ENCODE results near the gene UAP1L1.

The UAP1L1 gene

DNA sequence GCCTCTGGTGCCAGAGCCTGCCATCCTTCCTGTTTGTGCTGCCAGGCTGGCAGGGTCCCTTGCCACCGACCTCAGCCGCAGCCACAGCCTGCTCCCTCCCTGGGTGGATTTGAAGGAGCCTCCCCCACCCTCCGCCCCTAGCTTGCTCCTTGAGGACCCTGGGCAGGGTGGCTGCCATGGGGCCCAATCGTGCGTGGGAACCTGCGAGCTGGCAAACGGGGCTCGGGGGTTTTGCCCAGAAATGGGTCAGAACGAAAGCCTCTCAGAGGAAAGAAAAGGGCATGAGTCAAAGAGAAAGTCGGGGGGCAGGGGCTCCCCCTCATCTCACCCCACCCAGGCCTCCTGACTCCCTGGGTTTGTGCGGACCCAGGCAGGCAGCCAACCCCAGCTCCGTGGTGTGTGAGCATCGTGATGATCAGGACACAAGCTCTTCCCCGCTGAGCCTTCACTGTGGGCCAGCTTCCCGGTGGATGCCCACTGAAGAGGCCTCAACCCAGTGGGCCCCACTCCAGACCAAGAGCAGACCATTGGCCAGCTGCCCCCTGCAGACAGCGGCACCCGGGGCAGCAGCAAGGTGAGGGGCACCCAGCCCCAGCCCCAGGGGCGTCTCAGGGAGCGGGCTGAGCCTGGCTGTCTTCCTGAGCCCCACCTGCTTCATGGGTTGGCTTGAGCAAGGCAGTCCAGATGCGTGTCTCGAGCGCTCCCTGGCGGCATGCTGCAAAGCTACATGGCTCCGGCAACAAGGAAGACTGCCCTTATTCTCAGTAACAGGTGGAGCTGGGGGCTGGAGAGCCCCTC, 42.4 kb upstream of the UAP1L1 start:
- Histone ChIP-seq H3K27me3 (replicated peaks; ENCODE audit: control insufficient read depth, insufficient read depth, low read length) (no peaks in the 10 kb centered on the region), H3K36me3 (ENCODE audit: control insufficient read depth, insufficient read depth, low read length) (no peaks in the 10 kb centered on the region), H3K4me3 (replicated peaks; ENCODE audit: low read depth, low read length) (peak overlapping the region; percentile 31)
- DNase-seq (ENCODE audit: extremely low read depth, insufficient read length): peak; percentile 85
- TF ChIP-seq, protein P1, sequence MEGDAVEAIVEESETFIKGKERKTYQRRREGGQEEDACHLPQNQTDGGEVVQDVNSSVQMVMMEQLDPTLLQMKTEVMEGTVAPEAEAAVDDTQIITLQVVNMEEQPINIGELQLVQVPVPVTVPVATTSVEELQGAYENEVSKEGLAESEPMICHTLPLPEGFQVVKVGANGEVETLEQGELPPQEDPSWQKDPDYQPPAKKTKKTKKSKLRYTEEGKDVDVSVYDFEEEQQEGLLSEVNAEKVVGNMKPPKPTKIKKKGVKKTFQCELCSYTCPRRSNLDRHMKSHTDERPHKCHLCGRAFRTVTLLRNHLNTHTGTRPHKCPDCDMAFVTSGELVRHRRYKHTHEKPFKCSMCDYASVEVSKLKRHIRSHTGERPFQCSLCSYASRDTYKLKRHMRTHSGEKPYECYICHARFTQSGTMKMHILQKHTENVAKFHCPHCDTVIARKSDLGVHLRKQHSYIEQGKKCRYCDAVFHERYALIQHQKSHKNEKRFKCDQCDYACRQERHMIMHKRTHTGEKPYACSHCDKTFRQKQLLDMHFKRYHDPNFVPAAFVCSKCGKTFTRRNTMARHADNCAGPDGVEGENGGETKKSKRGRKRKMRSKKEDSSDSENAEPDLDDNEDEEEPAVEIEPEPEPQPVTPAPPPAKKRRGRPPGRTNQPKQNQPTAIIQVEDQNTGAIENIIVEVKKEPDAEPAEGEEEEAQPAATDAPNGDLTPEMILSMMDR (IDR thresholded peaks at IDR 0.05; ENCODE audit: insufficient read depth, low read length, poor library complexity, severe bottlenecking): peak; percentile 96

DNA sequence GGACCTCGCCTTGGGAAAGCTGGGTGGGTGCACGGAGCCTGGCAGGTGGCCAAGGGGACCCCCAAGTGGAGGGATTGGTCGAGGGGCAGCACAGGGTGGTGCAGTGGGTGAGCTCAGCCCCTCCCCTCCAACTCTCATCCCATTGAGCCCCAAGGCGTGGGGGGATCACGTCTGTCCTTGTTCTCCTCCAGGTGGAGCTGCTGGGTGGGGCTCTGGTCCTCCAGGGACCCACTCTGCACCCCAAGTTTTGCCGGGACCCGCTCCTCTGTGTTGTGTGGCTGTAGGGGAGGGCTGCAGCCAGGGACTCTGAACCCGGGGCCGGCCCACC, 41.8 kb upstream of the UAP1L1 start:
- Histone ChIP-seq H3K27me3 (replicated peaks; ENCODE audit: control insufficient read depth, insufficient read depth, low read length) (no peaks in the 10 kb centered on the region), H3K36me3 (ENCODE audit: control insufficient read depth, insufficient read depth, low read length) (no peaks in the 10 kb centered on the region), H3K4me3 (replicated peaks; ENCODE audit: low read depth, low read length) (no peak overlapping the region)
- TF ChIP-seq, protein P1 (IDR thresholded peaks at IDR 0.05; ENCODE audit: insufficient read depth, low read length, poor library complexity, severe bottlenecking): no peak
- DNase-seq (ENCODE audit: extremely low read depth, insufficient read length): no peak

DNA sequence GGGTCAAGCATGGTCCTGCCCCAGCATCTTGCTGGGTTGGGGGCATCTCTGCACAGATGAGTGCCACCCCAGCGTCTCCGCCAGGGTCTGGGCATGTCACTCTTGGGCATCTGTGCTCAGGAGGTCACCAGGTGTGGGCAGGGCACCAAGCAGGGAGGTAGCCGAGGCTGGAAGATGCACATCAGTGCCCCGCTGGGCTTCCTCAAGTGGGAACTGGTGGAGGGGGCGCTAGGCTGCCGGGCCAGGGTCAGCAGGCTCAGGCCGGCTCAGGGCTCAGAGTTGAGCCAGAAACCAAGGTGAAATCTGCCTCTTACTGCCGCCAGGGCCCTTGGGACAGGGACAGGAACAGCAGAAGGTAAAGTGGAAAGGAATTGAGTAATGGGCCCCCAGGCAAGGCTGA, 41.4 kb upstream of the UAP1L1 start:
- H3K27me3 ChIP-seq (replicated peaks; ENCODE audit: control insufficient read depth, insufficient read depth, low read length): no peaks in the 10 kb centered on the region; the same call in 1 of the 2 replicates

DNA sequence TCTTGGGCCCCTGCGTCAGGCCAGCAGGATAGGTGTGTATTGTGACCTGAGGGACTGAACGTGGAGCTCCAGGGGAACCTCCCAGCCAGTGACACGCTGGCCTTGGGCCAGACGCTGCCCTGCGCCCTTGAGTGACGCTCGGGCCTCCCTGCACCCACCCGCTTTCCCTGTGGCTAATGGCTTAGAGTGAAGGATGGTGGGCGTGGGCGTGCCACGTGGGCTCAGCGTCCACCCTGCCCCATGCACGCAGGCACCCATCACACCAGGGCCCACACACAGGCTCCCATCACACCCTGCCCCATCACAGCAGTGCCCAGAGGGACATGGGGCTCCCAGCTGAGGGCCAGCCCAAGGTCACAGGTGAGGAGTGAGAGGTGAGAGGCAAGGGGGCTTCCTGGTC, 40.3 kb upstream of the UAP1L1 start:
- no peak for DNase-seq (ENCODE audit: extremely low read depth, insufficient read length)
- Histone ChIP-seq H3K27me3 (replicated peaks; ENCODE audit: control insufficient read depth, insufficient read depth, low read length) (no peaks in the 10 kb centered on the region; the same call in 1 of the 2 replicates), H3K36me3 (ENCODE audit: control insufficient read depth, insufficient read depth, low read length) (no peaks in the 10 kb centered on the region), H3K4me3 (replicated peaks; ENCODE audit: low read depth, low read length) (no peak overlapping the region)
- TF ChIP-seq, protein P1 (IDR thresholded peaks at IDR 0.05; ENCODE audit: insufficient read depth, low read length, poor library complexity, severe bottlenecking): no peak

More for the DNA sequence above, 41.4 kb upstream of the UAP1L1 start:
- no peaks in the 10 kb centered on the region for H3K36me3 ChIP-seq (ENCODE audit: control insufficient read depth, insufficient read depth, low read length)
- TF ChIP-seq, protein P1 (IDR thresholded peaks at IDR 0.05; ENCODE audit: insufficient read depth, low read length, poor library complexity, severe bottlenecking): no peak
- DNase-seq (ENCODE audit: extremely low read depth, insufficient read length): no peak
- no peak overlapping the region for H3K4me3 ChIP-seq (replicated peaks; ENCODE audit: low read depth, low read length)

DNA sequence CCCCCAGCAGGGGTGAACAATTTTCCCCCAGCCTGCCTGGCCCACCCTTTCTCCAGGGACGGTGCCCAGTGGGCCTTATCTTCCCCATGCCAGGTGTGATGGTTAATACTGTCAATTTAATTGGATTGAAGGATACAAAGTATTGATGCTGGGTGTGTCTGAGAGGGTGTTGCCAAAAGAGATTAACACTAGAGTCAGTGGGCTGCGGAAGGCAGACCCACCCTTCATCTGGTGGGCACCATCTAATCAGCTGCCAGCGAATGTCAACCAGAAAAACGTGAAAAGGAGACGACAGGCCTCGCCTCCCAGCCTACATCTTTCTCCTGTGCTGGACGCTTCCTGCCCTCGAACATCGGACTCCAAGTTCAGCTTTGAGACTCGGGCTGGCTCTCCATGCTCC, 39.8 kb upstream of the UAP1L1 start:
- TF ChIP-seq, protein P1 (IDR thresholded peaks at IDR 0.05; ENCODE audit: insufficient read depth, low read length, poor library complexity, severe bottlenecking): no peak
- no peak for DNase-seq (ENCODE audit: extremely low read depth, insufficient read length)
- Histone ChIP-seq H3K27me3 (replicated peaks; ENCODE audit: control insufficient read depth, insufficient read depth, low read length) (no peaks in the 10 kb centered on the region; the same call in 1 of the 2 replicates), H3K4me3 (replicated peaks; ENCODE audit: low read depth, low read length) (no peak overlapping the region), H3K36me3 (ENCODE audit: control insufficient read depth, insufficient read depth, low read length) (no peaks in the 10 kb centered on the region)

All from GM06990 (cell line).